Skeletal muscle cell (primary cell): ENCODE results near the gene RAD21L1.
"Not testable (repeated sequence)": the region's sequence is repeated elsewhere in the genome, so short reads cannot be mapped to it uniquely, and the experiment has no call there.

Source experiments
- DNase-seq: peaks from one replicate; pipeline ENCODE4 v3.0.0-alpha.2; 2010; ENCODE audit warnings: low read depth
- H3K4me3 ChIP-seq: 2 replicates; pipeline ENCODE4 v1.5.1; 2011; ENCODE audit warnings: low read depth, mild to moderate bottlenecking, control low read depth, low read length, moderate library complexity

Gene RAD21L1

DNA sequence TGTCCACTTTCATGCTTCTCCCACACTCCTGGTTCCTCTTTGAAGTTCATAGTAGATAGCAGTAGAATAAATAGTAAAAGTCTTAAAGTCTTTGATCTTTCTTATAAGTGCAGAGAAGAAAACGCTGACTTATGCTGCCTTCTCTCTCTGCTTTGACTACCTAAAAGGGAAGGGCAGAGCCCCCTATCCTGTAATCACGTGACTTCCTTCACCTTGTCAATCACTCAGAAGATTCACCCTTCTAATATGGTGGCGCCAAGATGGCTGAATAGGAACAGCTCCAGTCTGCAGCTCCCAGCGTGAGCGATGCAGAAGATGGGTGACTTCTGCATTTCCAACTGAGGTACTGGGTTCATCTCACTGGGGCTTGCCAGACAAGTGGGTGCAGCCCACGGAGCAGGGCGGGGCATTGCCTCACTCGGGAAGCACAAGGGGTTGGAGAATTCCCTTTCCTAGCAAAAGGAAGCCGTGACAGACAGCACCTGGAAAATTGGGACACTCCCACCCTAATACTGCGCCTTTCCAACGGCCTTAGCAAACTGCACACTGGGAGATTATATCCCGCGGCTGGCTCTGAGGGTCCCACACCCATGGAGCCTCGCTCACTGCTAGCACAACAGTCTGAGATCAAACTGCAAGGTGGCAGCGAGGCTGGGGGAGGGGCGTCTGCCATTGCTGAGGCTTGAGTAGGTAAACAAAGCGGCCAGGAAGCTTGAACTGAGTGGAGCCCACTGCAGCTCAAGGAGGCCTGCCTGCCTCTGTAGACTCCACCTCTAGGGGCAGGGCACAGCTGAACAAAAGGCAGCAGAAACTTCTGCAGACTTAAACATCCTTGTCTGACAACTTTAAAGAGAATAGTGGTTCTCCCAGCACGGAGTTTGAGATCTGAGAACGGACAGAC, 9.1 kb upstream of the RAD21L1 start:
- not testable (repeated sequence) for DNase-seq, H3K4me3 ChIP-seq

DNA sequence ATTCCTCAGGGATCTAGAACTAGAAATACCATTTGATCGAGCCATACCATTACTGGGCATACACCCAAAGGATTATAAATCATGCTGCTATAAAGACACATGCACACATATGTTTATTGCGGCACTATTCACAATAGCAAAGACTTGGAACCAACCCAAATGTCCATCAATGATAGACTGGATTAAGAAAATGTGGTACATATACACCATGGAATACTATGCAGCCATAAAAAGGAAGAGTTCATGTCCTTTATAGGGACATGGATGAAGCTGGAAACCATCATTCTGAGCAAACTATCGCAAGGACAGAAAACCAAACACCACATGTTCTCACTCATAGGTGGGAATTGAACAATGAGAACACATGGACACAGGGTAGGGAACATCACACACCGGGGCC, 3.1 kb upstream of the RAD21L1 start:
- H3K4me3 ChIP-seq, DNase-seq: not testable (repeated sequence)

- DNase-seq: no peak
These were observed 1.5 kb upstream of the RAD21L1 start for GRCh38 chr20:1224205-1224890.

GRCh38 chr20:1225263-1225782, 521 bp upstream of the RAD21L1 start:
- DNase-seq: no peak
- H3K4me3 ChIP-seq: peak overlapping the region; percentile 51

More at GRCh38 chr20:1224205-1224890, 1.5 kb upstream of the RAD21L1 start:
- H3K4me3 ChIP-seq: no peak overlapping the region

GRCh38 chr20:1229541-1229940, 3.7 kb downstream of the RAD21L1 start:
- H3K4me3 ChIP-seq: no peak overlapping the region
- no peak for DNase-seq

GRCh38 chr20:1232286-1233111, 6.7 kb downstream of the RAD21L1 start:
- no peak for DNase-seq
- no peak overlapping the region for H3K4me3 ChIP-seq

DNA sequence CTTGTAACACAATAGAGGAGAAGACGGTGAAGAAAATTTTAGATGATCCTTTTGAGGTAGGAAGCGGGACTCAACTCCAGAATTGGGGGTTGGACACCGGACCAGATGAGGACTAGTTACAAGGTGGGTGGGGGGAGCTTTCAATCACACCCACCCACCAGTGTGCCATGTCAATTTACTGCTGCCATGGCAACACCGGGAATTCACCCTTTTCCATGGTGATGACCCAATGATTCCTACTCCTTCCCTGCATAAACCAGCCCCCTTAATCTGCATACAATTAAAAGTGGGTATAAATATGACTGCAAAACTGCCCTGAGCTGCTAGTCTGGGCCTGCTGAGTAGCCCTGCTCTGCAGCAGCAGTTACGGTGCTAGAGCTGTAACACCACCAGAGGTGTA, 14.7 kb downstream of the RAD21L1 start:
- no peak for DNase-seq
- no peak overlapping the region for H3K4me3 ChIP-seq

DNA sequence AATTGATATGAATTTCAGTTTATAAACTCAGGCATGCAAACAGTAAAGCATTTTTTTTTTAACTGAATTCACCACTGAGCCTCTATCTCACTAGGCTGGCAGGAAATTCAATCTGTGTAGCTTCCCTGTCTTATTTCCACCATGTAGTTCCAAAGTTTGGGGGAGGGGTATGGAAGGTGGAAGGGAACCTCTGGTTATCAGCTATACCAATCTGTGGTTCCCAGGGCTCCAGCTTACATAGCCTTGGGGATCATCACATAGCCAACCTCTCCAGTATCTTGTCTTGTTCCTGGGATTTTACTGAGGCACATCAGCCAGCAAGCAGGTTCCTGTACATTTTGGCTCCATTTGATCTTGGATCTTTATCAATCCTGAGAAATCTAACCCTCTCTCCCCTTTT, 15.6 kb downstream of the RAD21L1 start:
- no peak overlapping the region for H3K4me3 ChIP-seq
- DNase-seq: no peak

DNA sequence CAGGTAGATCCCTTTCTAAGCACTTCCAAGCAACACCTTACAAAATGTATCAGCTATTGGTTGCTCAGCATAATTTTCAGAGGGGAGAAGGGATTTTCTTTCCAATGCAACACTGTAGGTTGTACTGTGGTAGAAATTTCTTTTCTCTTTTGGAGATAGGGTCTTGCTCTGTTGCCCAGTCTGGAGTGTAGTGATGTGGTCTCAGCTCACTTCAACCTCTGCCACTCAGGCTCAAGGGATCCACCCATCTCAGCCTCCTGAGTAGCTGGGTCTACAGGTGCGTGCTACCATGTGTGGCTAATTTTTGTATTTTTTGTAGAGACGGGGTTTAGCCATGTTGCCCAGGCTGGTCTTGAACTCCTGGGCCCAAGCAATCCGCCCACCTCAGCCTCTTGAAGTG, 16.3 kb downstream of the RAD21L1 start:
- no peak overlapping the region for H3K4me3 ChIP-seq
- DNase-seq: no peak

- peak; percentile 56 for DNase-seq
- H3K4me3 ChIP-seq: no peak overlapping the region
These were observed 16.7 kb downstream of the RAD21L1 start for GRCh38 chr20:1242530-1242929.

- no peak for DNase-seq
- no peak overlapping the region for H3K4me3 ChIP-seq
These were observed 19.7 kb downstream of the RAD21L1 start for GRCh38 chr20:1245578-1245977.

- no peak for DNase-seq
These were observed 21.8 kb downstream of the RAD21L1 start for GRCh38 chr20:1247689-1248088.

GRCh38 chr20:1250282-1250681, 24.4 kb downstream of the RAD21L1 start:
- not testable (repeated sequence) for DNase-seq, H3K4me3 ChIP-seq

More at GRCh38 chr20:1247689-1248088, 21.8 kb downstream of the RAD21L1 start:
- H3K4me3 ChIP-seq: no peak overlapping the region

- no peak for DNase-seq
- no peak overlapping the region for H3K4me3 ChIP-seq
These were observed 26.6 kb downstream of the RAD21L1 start for GRCh38 chr20:1252416-1252815.

DNA sequence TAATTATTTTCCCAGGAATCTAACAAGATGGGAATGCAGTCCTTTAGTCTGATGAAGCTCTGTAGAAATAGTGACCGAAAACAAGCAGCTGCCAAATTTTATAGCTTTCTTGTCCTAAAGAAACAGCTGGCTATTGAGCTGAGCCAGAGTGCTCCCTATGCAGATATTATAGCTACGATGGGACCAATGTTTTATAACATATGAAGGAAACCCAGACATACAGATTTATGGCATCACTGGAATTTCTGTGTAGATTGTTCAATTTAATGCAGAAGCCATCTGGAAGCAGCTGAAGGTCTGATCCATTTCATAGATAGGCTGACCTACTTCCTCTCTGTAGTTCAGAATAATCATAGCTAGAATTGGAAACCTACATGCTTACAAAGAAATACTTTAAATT, 28.4 kb downstream of the RAD21L1 start:
- DNase-seq: no peak
- no peak overlapping the region for H3K4me3 ChIP-seq

DNA sequence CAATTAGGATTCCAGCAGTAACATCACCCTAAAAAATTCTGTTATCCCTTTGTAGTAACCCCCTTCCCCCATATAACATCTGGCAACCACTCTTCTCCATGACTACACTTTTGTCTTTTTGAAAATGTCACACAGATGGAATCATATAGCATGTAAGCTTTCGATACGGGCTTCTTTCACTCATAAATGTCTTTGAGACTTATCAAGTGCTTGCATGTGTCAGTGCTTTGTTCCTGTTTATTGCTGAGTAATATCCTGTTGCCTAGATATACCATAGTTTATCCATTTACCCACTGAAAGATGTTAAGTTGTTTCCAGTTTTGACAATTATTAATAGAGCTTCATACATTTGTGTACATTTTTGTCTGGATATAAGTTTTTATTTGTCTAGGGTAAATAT, 29.8 kb downstream of the RAD21L1 start:
- H3K4me3 ChIP-seq: no peak overlapping the region
- DNase-seq: no peak

- H3K4me3 ChIP-seq: no peak overlapping the region
- no peak for DNase-seq
These were observed 38.0 kb downstream of the RAD21L1 start for GRCh38 chr20:1263853-1264252.

DNA sequence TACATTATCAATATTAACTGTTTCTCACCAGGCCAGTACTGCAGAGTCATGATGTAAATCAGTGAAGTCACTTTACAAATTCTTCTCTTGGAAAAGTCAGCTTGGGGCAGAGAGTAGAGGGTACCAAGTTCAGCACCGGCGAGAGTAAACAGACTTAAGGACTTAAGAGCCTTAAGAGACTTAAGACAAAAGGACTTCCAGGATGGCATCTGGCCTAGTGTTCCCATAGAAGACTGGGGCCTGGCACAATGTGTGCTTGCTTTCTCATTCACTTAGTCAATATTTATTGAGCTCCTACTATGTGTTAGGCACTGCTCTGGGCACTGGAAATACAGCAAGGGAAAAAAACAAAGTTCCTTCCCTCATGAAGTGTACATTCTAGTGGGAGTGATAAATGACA, 38.9 kb downstream of the RAD21L1 start:
- H3K4me3 ChIP-seq: no peak overlapping the region
- DNase-seq: no peak

GRCh38 chr20:1265226-1265915, 39.5 kb downstream of the RAD21L1 start:
- H3K4me3 ChIP-seq: peak overlapping the region; percentile 66
- DNase-seq: no peak
